NCI-H2227 treated with DMSO at 0.1 percent for 48 hours (cell line): ENCODE data around the gene IL20RB.

Experiments used
- DNase-seq: peaks from one replicate; lab custom pipeline; 2025; lab: John Stamatoyannopoulos, UW

The IL20RB gene

DNA sequence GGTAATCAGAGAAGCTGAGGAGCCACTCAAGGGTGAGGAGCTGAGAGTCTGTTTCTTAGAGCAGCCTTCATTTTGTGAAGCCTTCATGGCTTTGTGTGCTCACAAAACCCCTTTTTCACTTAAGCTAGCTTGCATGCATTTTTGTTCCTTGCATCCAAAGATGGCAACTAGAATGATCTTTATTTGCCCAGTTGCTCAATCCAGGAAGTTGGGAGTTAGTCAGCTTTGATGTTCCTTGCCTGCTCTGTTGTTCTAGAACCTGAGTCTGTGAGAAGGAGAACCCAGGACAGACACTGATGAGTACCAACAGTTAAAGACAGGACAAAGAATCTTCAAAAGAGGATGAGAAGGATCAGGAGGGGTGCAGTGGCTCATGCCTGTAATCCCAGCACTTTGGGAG, 81.8 kb downstream of the IL20RB start:
- no peak for DNase-seq

DNA sequence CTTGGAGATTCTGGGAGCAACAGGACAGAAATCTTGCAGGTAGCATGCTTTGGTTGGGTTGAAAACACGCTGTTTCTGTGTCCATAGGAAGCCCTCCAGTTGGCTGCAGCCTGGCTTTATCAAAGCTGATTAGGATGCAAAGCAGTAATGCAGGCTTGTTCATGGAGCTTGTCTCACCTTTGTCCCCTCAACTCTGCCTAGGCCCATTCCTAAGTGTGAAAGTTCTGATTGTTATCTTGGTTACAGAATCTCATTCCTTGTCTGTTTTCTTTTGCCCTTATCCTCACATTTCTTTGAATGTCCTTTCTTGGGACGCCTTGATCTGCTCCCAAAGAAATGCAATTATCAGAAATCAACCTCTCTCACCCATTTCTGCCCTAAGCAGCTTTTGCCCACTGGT, 83.5 kb downstream of the IL20RB start:
- DNase-seq: no peak

DNA sequence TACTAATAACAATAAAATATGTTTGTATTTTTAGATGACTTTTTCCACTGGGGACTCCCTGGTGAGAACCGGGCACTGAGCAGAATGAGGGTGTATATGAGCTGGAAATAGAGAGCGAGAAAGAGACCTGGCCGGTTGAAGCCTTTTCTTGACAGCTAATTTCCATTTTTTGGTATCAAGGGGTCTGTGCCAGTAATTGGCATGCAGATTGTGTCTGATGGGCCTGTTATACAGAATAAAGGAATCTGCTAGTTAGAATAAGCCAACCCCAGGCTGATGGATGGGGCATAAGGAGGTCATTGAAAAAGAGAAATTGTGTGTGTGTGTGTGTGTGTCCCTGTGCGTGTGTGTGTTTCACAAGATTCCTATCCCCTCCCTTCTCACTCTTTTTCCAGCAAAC, 83.9 kb downstream of the IL20RB start:
- DNase-seq: no peak

DNA sequence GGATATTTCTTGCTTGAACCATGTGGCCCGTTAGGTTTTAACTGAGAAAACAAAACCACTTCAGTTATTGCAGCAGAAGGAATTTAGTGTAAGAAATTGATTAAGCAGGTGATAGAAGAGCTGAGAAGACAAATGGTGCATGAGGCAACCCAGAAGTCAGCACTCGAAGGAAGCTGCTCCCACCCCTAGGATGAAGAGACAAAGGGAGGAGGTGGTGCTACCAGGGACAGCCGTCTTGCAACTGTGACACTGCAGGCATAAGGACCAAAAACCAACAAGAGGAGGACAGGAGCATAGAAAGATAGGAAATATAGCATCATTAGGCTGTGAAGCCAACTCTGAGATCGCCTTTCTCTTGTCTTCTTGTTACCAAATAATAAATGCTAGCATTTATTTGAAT, 89.0 kb downstream of the IL20RB start:
- no peak for DNase-seq

DNA sequence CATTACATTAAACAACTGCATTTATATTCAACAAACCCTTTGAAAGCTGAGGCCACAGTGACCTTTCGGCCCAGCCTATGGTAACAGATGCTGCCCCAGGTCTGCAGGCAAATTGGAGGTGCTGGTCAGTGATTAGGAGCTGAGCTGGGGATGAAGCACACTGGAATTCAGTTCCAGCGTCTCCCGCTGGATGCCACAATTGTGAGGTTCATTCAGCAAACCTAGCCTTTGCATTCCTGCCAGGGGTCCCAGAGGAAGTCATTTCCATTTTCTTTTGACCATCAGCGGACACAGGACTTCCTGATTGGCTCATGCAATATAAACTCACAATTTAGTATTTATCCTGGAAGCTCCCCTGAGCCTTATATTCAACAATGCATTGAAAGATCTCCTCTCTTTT, 89.5 kb downstream of the IL20RB start:
- DNase-seq: no peak

DNA sequence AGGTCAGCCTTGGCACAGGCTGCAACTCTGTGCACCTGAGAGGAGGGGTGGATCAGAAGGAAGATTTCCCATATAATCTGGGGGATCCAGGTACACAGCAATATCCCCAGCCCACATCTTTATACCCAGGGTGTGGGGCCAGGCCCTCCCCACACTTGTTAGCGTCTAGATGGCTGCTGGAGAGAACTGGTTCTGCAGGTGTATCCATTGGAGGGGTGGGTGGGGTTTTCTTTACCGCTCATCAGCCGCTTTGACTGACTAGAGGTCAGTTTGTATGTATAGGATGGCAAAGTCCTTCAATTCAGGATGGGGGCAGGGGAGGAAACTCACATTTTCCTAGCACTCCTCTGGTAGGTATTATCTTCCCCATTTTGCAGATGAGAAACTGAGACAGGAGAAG, 92.5 kb downstream of the IL20RB start:
- no peak for DNase-seq

DNA sequence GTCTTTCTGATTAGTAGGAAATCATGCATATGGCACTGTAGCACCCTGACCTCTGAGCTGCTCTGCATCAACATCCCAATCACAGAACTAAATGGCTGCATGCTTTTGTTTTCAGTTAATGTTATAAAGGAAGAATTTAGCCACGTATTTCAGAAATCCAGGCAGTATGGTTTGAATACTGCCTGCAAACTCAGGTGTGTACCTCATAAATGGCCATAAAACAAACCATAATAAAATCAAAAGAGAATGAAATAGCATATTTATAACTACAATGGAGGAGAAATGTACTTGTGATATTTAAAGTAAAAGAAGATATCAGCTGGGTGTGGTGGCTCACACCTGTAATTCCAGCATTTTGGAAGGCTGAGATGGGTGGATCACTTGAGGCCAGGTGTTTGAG, 94.5 kb downstream of the IL20RB start:
- DNase-seq: no peak
